ENCODE results near the gene CGRRF1.

- no peak for TF ChIP-seq EP300 (IDR thresholded peaks at IDR 0.05)
- no peak for TF ChIP-seq CTCF (IDR thresholded peaks at IDR 0.05)
These were observed 40.8 kb downstream of the CGRRF1 start for GRCh38 chr14:54550514-54550913.

All from ovary (tissue), 3 donors.